OCI-LY7 (cell line): Measurements from ENCODE around the gene FAM161A. TPM values are rescaled to one million over a fixed set of nuclear protein-coding genes. Genes with fewer than 3 reads are reported as not detected.
"Not testable (repeated sequence)": the region's sequence is repeated elsewhere in the genome, so short reads cannot be mapped to it uniquely, and the experiment has no call there.

Experiments used
- BruUV-seq: library from RNA; stranded (reverse); fragments of 400-500 nt; replicated peaks from 2 replicates; lab custom pipeline; 2021; lab: Mats Ljungman, UMichigan
- CTCF ChIA-PET: fragments of 300-600 bp; sonication (Branson Sonifier 250); formaldehyde crosslinking; loops from one replicate; lab custom pipeline; 2022; ENCODE audit warnings: antibody characterized with exemption; ENCODE audit not compliant: unreplicated experiment; lab: Charles Lee
- POLR2A ChIA-PET: fragments of 300-600 bp; sonication (Branson Sonifier 250); formaldehyde crosslinking; loops from one replicate; lab custom pipeline; 2022; ENCODE audit warnings: antibody characterized with exemption; lab: Charles Lee
- DNase-seq: peaks from one replicate; pipeline ENCODE4 v3.0.0-alpha.2; 2015; ENCODE audit warnings: low spot score
- H2AFZ ChIP-seq: fragments of 200-600 bp; sonication (generic), shearing (Covaris generic); 2 replicates; pipeline ENCODE4 v1.6.1; 2014; ENCODE audit warnings: mild to moderate bottlenecking, antibody characterized with exemption, low read length, moderate library complexity
- H3K27ac ChIP-seq: fragments of 200-600 bp; sonication (generic); 2 replicates; pipeline ENCODE4 v1.5.1; 2014; ENCODE audit warnings: mixed run types, low read depth, mild to moderate bottlenecking, moderate library complexity, low read length, inconsistent platforms; ENCODE audit not compliant: poor library complexity, severe bottlenecking
- H3K36me3 ChIP-seq: fragments of 200-600 bp; sonication (generic); 2 replicates; pipeline ENCODE4 v1.6.1; 2014; ENCODE audit warnings: mild to moderate bottlenecking, antibody characterized with exemption, low read length, moderate library complexity, mixed read lengths; ENCODE audit not compliant: insufficient read depth
- H3K4me1 ChIP-seq: fragments of 200-600 bp; sonication (generic); 2 replicates; pipeline ENCODE4 v1.5.1; 2014; ENCODE audit warnings: mild to moderate bottlenecking, low read length; ENCODE audit not compliant: insufficient read depth, poor library complexity, severe bottlenecking
- H3K4me2 ChIP-seq: fragments of 200-600 bp; sonication (generic); 2 replicates; pipeline ENCODE4 v1.6.1; 2014; ENCODE audit warnings: mild to moderate bottlenecking, low read length
- H3K4me3 ChIP-seq: fragments of 200-600 bp; sonication (generic); 2 replicates; pipeline ENCODE4 v1.5.1; 2014; ENCODE audit warnings: mild to moderate bottlenecking, low read depth, low read length; ENCODE audit not compliant: poor library complexity, severe bottlenecking
- H3K79me2 ChIP-seq: fragments of 200-600 bp; sonication (generic); 2 replicates; pipeline ENCODE4 v1.6.1; 2016; ENCODE audit warnings: low read depth, mild to moderate bottlenecking, low read length, moderate library complexity, mixed read lengths; ENCODE audit not compliant: insufficient read depth
- H3K9me2 ChIP-seq: fragments of 200-600 bp; sonication (generic); 2 replicates; pipeline ENCODE4 v1.6.1; 2016; ENCODE audit warnings: mild to moderate bottlenecking, low read length, mixed read lengths; ENCODE audit not compliant: insufficient read depth
- H3K9me3 ChIP-seq: fragments of 200-600 bp; sonication (generic); 2 replicates; pipeline ENCODE4 v1.6.1; 2014; ENCODE audit warnings: mild to moderate bottlenecking, mixed run types, low read length, mixed read lengths
- H4K20me1 ChIP-seq: fragments of 200-600 bp; sonication (generic); 2 replicates; pipeline ENCODE4 v1.6.1; 2014; ENCODE audit warnings: mild to moderate bottlenecking, antibody characterized with exemption, low read length, moderate library complexity, mixed read lengths; ENCODE audit not compliant: insufficient read depth
- CTCF ChIP-seq: fragments of 200-600 bp; sonication (generic); conservative IDR thresholded peaks from 2 replicates; pipeline ENCODE4 v1.5.1; 2014; ENCODE audit warnings: mild to moderate bottlenecking, antibody characterized with exemption, low read length, moderate library complexity, mixed read lengths
- EZH2phosphoT487 ChIP-seq: fragments of 200-600 bp; sonication (generic); IDR thresholded peaks from 2 replicates; pipeline ENCODE4 v1.6.1; 2018; ENCODE audit warnings: low read depth, borderline replicate concordance, mild to moderate bottlenecking, mixed run types, antibody characterized with exemption, low read length, moderate library complexity, mixed read lengths
- intact Hi-C: fragments of 100-400 bp; cut with micrococcal nuclease; formaldehyde crosslinking; loops from one replicate; pipeline ENCODE4 v1.10.0; 2022; ENCODE audit not compliant: unreplicated experiment
- total RNA-seq, 2 experiments: library from RNA; depleted of rRNA in 1 of 2; stranded (reverse); fragments of >200 nt in 1 of 2; shearing (Covaris generic) in 1 of 2; gene quantifications; 2 replicates each; pipeline ENCODE4 v1.2.3, GENCODE V29; 2014 to 2022

FAM161A gene
- total RNA-seq, 2 experiments from 2014 or later: 3.5 to 4.6 TPM

DNA sequence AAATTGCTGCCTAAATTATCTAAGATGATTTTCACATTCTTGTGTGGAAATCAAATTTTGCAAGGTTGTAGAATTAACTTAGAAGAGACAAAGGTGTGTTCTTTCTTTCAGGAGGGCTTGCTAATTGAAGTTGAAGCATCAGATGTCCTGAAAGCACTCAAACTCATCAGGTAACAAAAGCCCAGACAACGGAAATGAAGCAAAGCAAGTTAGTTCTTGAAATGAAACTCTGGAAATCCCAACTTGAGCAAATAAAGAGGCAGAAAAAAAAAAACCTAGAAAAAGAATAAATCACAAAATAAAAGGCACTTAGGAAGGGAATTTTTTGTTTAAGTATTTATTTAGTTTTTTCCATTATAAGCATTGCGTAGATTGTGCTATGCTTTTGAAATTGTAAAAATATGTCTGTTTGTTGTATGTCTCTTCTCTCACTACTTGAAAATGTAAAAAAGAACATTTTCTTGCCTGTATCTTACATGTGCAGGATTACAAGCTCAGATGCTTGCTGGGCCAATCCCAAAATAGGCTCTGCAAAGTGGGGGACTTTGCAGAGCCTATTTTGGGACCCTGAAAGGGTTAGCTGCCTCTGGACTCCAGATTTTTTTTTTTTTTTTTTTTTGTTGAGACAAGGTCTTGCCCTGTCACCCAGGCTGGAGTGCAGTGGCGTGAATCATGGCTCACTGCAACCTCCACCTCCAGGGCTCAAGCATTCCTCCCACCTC is 46.7 kb downstream of the FAM161A start:
- BruUV-seq: no TSS peak
- POLR2A ChIA-PET: interaction anchor here (0.5 to 0.7 kb wide), 3 partner anchors 22 to 197 kb away, joined by 3 read pairs; no protein-coding TSS in a partner anchor
- H3K4me3 ChIP-seq: no peak overlapping the region
- no peaks in the 10 kb centered on the region for H4K20me1 ChIP-seq
- H3K27ac ChIP-seq: no peak overlapping the region
- no peaks in the 10 kb centered on the region for H3K36me3 ChIP-seq
- no peaks in the 10 kb centered on the region for H3K79me2 ChIP-seq
- H3K9me2 ChIP-seq: no peaks in the 10 kb centered on the region
- H2AFZ ChIP-seq: no peak overlapping the region
- no peaks in the 10 kb centered on the region for H3K9me3 ChIP-seq
- no peak overlapping the region for H3K4me2 ChIP-seq
- no peak for TF ChIP-seq EZH2phosphoT487
- TF ChIP-seq CTCF: no peak
- no peak for DNase-seq
- H3K4me1 ChIP-seq: no peaks in the 10 kb centered on the region
- CTCF ChIA-PET: no interaction called here
- intact Hi-C loops: no loop called here

DNA sequence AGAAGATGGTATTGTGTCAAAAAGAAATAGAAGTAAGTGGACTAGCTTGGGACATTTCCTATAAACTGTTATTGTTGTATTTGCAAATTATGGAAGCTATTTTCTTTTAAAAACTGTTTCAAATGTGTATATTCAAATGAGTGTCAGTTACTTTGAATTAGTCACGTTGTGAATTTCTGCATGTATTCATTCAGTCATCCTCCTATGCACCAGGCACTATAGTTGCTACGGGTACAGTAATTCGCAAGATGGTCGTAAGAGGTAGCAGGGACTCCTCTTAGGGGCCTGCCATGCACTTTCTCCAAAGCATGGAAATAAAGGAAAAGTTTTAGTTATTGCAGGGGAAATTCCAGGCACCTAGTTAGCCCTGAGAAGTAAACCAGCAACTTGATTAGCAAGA is 51.3 kb downstream of the FAM161A start:
- Histone ChIP-seq H3K27ac (no peak overlapping the region), H3K79me2 (no peaks in the 10 kb centered on the region), H3K9me2 (no peaks in the 10 kb centered on the region), H3K36me3 (no peaks in the 10 kb centered on the region), H2AFZ (no peak overlapping the region), H4K20me1 (no peaks in the 10 kb centered on the region), H3K4me3 (no peak overlapping the region), H3K4me1 (no peaks in the 10 kb centered on the region), H3K9me3 (no peaks in the 10 kb centered on the region), H3K4me2 (no peak overlapping the region)
- no peak for TF ChIP-seq CTCF
- TF ChIP-seq EZH2phosphoT487: no peak
- BruUV-seq: no TSS peak
- POLR2A ChIA-PET: interaction anchor here (0.6 kb wide), 2 partner anchors 28 to 952 kb away, joined by 3 to 8 read pairs; no protein-coding TSS in a partner anchor
- intact Hi-C loops: no loop called here
- DNase-seq: no peak
- CTCF ChIA-PET: no interaction called here

DNA sequence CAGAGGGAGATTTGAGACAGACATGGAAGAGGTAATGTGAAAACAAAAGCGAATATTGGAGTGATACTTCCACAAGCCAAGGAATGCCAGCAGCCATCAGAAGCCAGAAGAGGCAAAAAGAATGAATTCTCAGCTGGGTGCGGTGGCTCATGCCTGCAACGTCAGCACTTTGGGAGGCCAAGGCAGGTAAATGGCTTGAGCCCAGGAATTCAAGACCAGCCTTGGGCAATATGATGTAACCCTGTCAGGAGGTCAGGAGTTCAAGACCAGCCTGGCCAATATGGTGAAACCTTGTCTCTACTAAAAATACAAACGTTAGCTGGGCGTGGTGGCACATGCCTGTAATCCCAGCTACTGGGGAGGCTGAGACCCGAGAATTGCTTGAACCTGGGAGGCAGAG is 54.8 kb downstream of the FAM161A start:
- Histone ChIP-seq H3K9me2 (no peaks in the 10 kb centered on the region), H3K79me2 (no peaks in the 10 kb centered on the region), H3K4me1 (no peaks in the 10 kb centered on the region), H3K4me2 (no peak overlapping the region), H3K27ac (no peak overlapping the region), H3K36me3 (no peaks in the 10 kb centered on the region), H2AFZ (no peak overlapping the region), H4K20me1 (no peaks in the 10 kb centered on the region), H3K4me3 (no peak overlapping the region), H3K9me3 (no peaks in the 10 kb centered on the region)
- POLR2A ChIA-PET: no interaction called here
- intact Hi-C loops: no loop called here
- no TSS peak for BruUV-seq
- CTCF ChIA-PET: no interaction called here
- TF ChIP-seq EZH2phosphoT487 (no peak), CTCF (no peak)
- DNase-seq: no peak

DNA sequence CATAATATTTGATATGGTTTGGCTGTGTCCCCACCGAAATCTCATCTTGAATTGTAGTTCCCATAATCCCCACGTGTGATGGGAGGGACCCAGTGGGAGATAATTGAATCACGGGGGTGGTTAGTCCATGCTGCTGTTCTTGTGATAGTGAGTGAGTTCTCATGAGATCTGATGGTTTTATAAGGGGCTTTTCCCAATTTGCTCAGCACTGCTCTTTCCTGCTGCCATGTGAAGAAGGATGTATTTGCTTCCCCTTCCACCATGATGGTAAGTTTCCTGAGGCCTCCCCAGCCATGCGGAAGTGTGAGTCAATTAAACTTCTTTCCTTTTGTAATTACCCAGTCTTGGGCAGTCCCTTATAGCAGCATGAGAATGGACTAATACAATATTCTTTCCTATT is 56.4 kb downstream of the FAM161A start:
- H2AFZ ChIP-seq, BruUV-seq, H3K27ac ChIP-seq, H3K36me3 ChIP-seq, H3K79me2 ChIP-seq, H3K9me3 ChIP-seq, CTCF ChIA-PET, H3K4me3 ChIP-seq, H3K9me2 ChIP-seq, H3K4me1 ChIP-seq, POLR2A ChIA-PET, DNase-seq, H4K20me1 ChIP-seq, H3K4me2 ChIP-seq, intact Hi-C loops: not testable (repeated sequence)
